OCI-LY1 (cell line): ENCODE results near the gene NUDCD3.

ENCODE experiments used
- EZH2 ChIP-seq: fragments of 200-600 bp; sonication (generic), shearing (Covaris generic); IDR thresholded peaks from 2 replicates; pipeline ENCODE4 v1.8.0; 2017; ENCODE audit warnings: borderline replicate concordance, mixed run types, mild to moderate bottlenecking, antibody characterized with exemption, low read length, moderate library complexity, mixed read lengths
- TF ChIP-seq, protein P1 (sequence below): fragments of 200-600 bp; sonication (generic), shearing (Covaris generic); IDR thresholded peaks from 2 replicates; pipeline ENCODE4 v1.5.1; 2017; ENCODE audit warnings: mild to moderate bottlenecking, antibody characterized with exemption, low read length, moderate library complexity, mixed read lengths

DNA sequence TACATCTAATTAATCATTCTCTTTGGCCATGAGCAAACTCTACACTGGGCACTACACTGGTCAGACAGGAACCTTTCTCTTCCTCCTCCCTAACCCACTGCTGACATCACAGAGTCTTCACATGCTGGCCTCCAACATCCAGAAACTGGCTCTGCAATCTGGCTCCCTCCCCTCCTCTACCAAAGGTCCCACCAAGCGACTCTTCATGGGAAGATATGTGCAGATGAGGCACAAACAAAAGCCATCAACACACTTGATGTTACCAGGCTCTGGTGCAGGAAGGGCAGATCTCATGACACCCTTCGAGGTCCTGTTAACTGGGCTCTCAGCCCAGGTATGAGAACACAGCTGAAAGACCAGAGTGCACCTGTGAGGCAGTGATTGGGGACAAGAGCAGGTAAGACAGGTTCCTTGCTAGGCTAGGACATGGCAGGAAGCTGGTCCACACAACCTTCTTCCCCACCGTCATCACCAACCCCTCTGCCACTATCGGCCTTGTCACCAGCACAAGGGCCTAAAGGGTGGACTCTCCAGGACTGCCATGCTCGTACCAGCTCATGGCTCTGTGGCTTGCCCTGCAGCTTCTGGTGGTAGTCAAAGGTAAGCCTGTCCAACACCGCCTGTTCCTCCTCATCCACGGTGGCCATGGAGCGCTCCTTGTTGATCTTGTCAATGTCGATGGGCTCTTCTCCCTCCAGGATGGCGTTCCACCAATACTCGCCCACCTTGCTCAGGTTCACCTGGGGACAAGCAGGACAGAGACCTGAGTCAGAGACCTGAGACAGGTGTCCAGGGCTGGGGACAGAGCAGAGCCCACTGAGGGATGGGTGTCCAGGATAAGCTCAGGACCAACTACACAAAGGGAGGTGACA, 98.5 kb downstream of the NUDCD3 start:
- TF ChIP-seq, protein P1, sequence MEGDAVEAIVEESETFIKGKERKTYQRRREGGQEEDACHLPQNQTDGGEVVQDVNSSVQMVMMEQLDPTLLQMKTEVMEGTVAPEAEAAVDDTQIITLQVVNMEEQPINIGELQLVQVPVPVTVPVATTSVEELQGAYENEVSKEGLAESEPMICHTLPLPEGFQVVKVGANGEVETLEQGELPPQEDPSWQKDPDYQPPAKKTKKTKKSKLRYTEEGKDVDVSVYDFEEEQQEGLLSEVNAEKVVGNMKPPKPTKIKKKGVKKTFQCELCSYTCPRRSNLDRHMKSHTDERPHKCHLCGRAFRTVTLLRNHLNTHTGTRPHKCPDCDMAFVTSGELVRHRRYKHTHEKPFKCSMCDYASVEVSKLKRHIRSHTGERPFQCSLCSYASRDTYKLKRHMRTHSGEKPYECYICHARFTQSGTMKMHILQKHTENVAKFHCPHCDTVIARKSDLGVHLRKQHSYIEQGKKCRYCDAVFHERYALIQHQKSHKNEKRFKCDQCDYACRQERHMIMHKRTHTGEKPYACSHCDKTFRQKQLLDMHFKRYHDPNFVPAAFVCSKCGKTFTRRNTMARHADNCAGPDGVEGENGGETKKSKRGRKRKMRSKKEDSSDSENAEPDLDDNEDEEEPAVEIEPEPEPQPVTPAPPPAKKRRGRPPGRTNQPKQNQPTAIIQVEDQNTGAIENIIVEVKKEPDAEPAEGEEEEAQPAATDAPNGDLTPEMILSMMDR, result no peak
- TF ChIP-seq EZH2, result no peak
